ENCODE data around the gene PET100.

PET100 gene

DNA sequence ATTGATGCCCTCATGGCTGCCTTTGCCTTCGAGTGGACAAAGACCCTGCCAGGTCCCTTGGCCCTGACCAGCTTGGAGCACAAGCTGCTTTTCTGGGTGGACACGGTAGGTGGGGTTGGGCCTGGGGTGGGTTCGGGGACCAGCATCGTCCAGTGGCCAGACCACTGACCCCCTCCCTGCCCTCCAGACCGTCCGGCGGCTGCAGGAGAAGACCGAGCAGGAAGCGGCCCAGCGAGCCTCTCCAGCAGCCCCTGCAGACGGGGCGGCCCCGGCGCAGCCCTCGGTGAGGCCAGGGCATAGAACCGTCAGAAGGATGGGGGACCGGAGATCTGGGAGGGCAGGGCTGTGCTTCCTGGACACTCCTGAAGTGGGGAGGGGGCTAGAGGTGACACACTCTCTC is 23.3 kb upstream of the PET100 start:
- Histone ChIP-seq H3K36me3 (ENCODE audit: insufficient read depth, insufficient read length, low read length) (peaks cover 7% of the 10 kb centered on the region), H3K27me3 (ENCODE audit: insufficient read depth, insufficient read length) (no peaks in the 10 kb centered on the region), H3K4me3 (ENCODE audit: insufficient read length, low read depth) (no peak overlapping the region), H3K9me3 (ENCODE audit: insufficient read depth, low read length) (no peaks in the 10 kb centered on the region), H3K4me1 (ENCODE audit: insufficient read depth, insufficient read length) (peaks cover 3% of the 10 kb centered on the region), H3K9ac (ENCODE audit: insufficient read length, low read depth) (no peak overlapping the region)
- no peak for DNase-seq (ENCODE audit: low read depth, low spot score)
- TF ChIP-seq ZNF274 (IDR thresholded peaks at IDR 0.05; ENCODE audit: low read depth, low read length) (no peak), YY1 (IDR thresholded peaks at IDR 0.05; ENCODE audit: insufficient read depth, insufficient read length) (no peak), SUZ12 (IDR thresholded peaks at IDR 0.05; ENCODE audit: extremely low read depth, insufficient read depth, insufficient read length) (no peak)

DNA sequence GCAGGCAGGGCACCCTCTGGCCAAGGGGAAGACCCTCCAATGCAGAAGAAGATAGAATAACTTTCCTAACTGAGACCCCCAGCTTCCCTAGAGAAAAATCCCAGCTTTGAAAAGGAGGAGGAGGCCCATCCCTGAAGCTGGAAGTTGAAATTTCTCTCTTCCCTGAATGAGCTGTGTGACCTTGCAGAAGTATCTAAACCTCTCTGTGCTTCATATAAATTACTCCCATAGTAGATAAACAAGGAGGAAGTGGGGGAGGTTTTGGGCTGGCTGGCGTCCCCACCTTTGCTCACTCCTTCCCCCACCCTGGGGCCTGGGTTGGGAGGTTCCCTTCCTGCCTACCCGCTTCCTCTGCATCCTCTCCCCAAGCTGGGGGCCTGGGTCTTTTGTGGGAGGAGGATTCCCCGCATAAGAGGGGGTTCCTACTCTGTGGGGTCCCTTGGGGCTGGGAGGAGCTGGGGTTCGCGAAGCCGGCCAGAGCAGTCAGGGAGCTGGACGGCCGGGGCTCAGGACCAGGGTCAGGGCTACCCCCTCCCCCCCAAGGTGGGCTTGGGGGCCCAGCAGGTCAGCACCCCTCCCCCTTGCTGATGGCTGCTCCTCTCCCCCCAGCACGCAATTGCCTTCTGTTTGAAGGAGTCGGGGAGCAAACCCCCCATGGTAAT is 22.2 kb upstream of the PET100 start:
- no peaks in the 10 kb centered on the region for H3K27me3 ChIP-seq (ENCODE audit: insufficient read depth, insufficient read length)
- H3K4me3 ChIP-seq (ENCODE audit: insufficient read length, low read depth), result no peak overlapping the region
- TF ChIP-seq ZNF274 (IDR thresholded peaks at IDR 0.05; ENCODE audit: low read depth, low read length) (no peak), YY1 (IDR thresholded peaks at IDR 0.05; ENCODE audit: insufficient read depth, insufficient read length) (no peak), SUZ12 (IDR thresholded peaks at IDR 0.05; ENCODE audit: extremely low read depth, insufficient read depth, insufficient read length) (no peak)
- DNase-seq (ENCODE audit: low read depth, low spot score), result no peak
- peaks cover 3% of the 10 kb centered on the region for H3K4me1 ChIP-seq (ENCODE audit: insufficient read depth, insufficient read length)
- peaks cover 12% of the 10 kb centered on the region for H3K36me3 ChIP-seq (ENCODE audit: insufficient read depth, insufficient read length, low read length)
- no peaks in the 10 kb centered on the region for H3K9me3 ChIP-seq (ENCODE audit: insufficient read depth, low read length)
- H3K9ac ChIP-seq (ENCODE audit: insufficient read length, low read depth), result no peak overlapping the region

DNA sequence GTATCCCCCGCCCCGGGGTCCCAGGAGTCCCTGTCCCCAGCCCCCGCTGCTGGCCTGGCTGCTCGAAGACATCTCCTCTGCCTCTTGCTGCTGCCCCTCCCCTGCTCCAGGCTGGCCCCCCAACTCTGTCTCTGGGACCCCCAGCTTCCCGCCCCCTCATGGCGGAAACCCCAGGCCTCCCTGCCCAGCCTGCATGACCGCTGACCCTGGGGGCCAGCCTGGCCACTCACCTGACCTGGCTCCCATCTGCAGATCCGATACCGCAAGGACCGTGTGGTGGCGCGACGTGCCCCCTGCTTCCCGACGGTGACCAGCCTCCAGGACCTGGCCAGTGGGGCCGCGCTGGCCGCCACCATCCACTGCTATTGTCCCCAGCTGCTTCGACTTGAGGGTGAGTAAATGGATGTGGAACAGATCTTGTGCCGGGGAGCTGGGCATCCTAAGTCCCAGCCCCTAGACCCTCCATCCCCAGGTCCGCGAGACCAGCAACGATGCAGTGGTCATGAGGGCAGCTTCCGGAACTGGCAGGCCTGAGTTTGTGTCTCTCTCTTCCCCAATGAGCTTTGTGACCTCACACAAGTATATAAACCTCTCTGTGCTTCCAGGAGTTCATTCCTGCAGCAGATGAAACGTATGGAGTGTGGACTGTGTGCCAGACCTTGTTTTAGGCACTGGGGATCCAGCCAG is 21.6 kb upstream of the PET100 start:
- H3K27me3 ChIP-seq (ENCODE audit: insufficient read depth, insufficient read length), result no peaks in the 10 kb centered on the region
- no peak overlapping the region for H3K9ac ChIP-seq (ENCODE audit: insufficient read length, low read depth)
- H3K4me1 ChIP-seq (ENCODE audit: insufficient read depth, insufficient read length), result peaks cover 3% of the 10 kb centered on the region
- H3K4me3 ChIP-seq (ENCODE audit: insufficient read length, low read depth), result no peak overlapping the region
- DNase-seq (ENCODE audit: low read depth, low spot score), result no peak
- TF ChIP-seq ZNF274 (IDR thresholded peaks at IDR 0.05; ENCODE audit: low read depth, low read length) (no peak), YY1 (IDR thresholded peaks at IDR 0.05; ENCODE audit: insufficient read depth, insufficient read length) (no peak), SUZ12 (IDR thresholded peaks at IDR 0.05; ENCODE audit: extremely low read depth, insufficient read depth, insufficient read length) (no peak)
- peaks cover 13% of the 10 kb centered on the region for H3K36me3 ChIP-seq (ENCODE audit: insufficient read depth, insufficient read length, low read length)
- H3K9me3 ChIP-seq (ENCODE audit: insufficient read depth, low read length), result no peaks in the 10 kb centered on the region

DNA sequence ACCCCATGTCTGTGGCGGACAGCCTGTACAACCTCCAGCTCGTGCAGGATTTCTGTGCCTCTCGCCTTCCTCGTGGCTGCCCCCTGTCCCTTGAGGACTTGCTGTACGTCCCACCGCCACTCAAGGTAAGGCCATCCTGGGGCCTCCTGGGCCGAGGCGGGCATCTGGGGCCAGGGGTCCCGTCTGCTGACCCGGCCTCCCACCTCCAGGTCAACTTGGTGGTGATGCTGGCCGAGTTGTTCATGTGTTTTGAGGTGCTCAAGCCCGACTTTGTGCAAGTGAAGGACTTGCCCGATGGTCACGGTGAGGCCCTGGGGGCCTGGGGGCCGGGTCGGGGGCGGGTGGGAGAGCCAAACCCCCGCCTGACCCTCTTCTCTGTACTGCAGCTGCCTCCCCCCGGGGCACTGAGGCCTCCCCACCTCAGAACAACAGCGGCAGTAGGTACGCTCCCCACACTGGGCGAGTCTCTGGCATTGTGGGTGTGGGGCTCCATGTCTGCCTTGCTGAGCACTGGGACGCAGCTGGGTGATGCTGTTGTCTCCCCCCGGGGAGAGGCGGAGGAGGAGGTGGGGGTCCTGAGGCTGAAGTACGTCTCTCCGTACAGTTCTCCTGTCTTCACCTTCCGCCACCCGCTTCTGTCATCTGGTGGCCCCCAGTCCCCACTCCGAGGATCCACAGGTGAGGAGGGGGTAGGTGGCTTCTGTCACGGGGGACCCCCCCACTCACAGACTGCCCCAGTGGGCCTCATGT is 18.9 kb upstream of the PET100 start:
- no peak overlapping the region for H3K4me3 ChIP-seq (ENCODE audit: insufficient read length, low read depth)
- TF ChIP-seq SUZ12 (IDR thresholded peaks at IDR 0.05; ENCODE audit: extremely low read depth, insufficient read depth, insufficient read length), result no peak
- TF ChIP-seq ZNF274 (IDR thresholded peaks at IDR 0.05; ENCODE audit: low read depth, low read length), result no peak
- no peak for TF ChIP-seq YY1 (IDR thresholded peaks at IDR 0.05; ENCODE audit: insufficient read depth, insufficient read length)
- DNase-seq (ENCODE audit: low read depth, low spot score), result no peak
- H3K4me1 ChIP-seq (ENCODE audit: insufficient read depth, insufficient read length), result no peaks in the 10 kb centered on the region
- no peaks in the 10 kb centered on the region for H3K27me3 ChIP-seq (ENCODE audit: insufficient read depth, insufficient read length)
- peaks cover 13% of the 10 kb centered on the region for H3K36me3 ChIP-seq (ENCODE audit: insufficient read depth, insufficient read length, low read length)
- H3K9me3 ChIP-seq (ENCODE audit: insufficient read depth, low read length), result no peaks in the 10 kb centered on the region
- no peak overlapping the region for H3K9ac ChIP-seq (ENCODE audit: insufficient read length, low read depth)

DNA sequence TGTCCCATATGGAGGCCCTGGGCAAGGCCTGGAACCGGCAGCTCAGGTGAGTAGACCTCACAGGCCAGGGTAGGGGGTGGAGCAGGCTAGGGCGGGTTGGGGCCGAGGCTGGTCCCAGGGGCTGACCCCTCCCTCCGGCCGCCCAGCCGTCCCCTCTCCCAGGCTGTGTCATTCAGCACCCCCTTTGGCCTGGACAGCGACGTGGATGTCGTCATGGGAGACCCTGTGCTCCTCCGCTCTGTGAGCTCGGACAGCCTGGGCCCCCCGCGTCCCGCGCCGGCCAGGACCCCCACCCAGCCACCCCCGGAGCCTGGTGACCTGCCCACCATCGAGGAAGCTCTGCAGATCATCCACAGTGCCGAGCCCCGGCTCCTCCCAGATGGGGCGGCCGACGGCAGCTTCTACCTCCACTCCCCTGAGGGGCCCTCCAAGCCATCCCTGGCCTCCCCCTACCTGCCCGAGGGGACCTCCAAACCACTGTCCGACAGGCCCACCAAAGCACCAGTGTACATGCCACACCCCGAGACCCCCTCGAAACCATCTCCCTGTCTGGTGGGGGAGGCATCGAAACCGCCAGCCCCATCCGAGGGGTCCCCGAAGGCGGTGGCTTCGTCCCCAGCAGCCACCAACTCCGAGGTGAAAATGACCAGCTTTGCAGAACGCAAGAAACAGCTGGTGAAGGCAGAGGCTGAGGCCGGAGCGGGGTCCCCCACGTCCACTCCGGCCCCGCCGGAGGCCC is 17.9 kb upstream of the PET100 start:
- no peaks in the 10 kb centered on the region for H3K4me1 ChIP-seq (ENCODE audit: insufficient read depth, insufficient read length)
- H3K36me3 ChIP-seq (ENCODE audit: insufficient read depth, insufficient read length, low read length), result peaks cover 20% of the 10 kb centered on the region
- no peak for DNase-seq (ENCODE audit: low read depth, low spot score)
- H3K27me3 ChIP-seq (ENCODE audit: insufficient read depth, insufficient read length), result no peaks in the 10 kb centered on the region
- no peak overlapping the region for H3K9ac ChIP-seq (ENCODE audit: insufficient read length, low read depth)
- no peaks in the 10 kb centered on the region for H3K9me3 ChIP-seq (ENCODE audit: insufficient read depth, low read length)
- no peak overlapping the region for H3K4me3 ChIP-seq (ENCODE audit: insufficient read length, low read depth)
- TF ChIP-seq SUZ12 (IDR thresholded peaks at IDR 0.05; ENCODE audit: extremely low read depth, insufficient read depth, insufficient read length) (no peak), ZNF274 (IDR thresholded peaks at IDR 0.05; ENCODE audit: low read depth, low read length) (no peak), YY1 (IDR thresholded peaks at IDR 0.05; ENCODE audit: insufficient read depth, insufficient read length) (no peak)

DNA sequence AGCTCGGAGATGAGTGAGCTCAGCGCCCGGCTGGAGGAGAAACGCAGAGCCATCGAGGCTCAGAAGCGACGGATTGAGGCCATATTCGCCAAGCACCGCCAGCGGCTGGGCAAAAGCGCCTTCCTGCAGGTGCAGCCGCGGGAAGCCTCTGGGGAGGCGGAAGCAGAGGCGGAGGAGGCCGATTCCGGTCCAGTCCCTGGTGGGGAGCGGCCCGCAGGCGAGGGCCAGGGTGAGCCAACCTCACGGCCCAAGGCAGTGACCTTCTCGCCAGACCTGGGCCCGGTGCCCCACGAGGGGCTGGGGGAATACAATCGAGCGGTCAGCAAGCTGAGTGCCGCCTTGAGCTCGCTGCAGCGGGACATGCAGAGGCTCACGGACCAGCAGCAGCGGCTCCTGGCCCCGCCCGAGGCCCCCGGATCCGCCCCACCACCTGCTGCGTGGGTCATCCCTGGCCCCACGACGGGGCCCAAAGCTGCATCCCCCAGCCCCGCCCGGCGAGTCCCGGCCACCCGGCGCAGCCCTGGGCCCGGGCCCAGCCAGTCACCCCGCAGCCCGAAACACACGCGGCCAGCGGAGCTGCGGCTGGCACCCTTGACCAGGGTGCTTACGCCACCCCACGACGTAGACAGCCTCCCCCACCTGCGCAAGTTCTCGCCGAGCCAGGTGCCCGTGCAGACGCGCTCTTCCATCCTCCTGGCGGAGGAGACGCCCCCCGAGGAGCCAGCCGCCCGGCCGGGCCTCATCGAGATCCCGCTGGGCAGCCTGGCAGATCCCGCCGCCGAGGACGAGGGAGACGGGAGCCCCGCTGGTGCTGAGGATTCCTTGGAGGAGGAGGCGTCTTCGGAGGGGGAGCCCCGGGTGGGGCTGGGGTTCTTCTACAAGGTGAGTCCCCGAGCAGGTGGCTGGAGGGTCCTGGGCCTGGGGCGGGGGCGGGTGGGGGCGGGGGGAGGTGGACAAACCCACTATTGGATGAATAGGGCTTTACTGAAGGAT is 17.0 kb upstream of the PET100 start:
- Histone ChIP-seq H3K27me3 (ENCODE audit: insufficient read depth, insufficient read length) (no peaks in the 10 kb centered on the region), H3K36me3 (ENCODE audit: insufficient read depth, insufficient read length, low read length) (peaks cover 28% of the 10 kb centered on the region), H3K4me3 (ENCODE audit: insufficient read length, low read depth) (no peak overlapping the region), H3K4me1 (ENCODE audit: insufficient read depth, insufficient read length) (no peaks in the 10 kb centered on the region), H3K9me3 (ENCODE audit: insufficient read depth, low read length) (no peaks in the 10 kb centered on the region), H3K9ac (ENCODE audit: insufficient read length, low read depth) (no peak overlapping the region)
- no peak for TF ChIP-seq ZNF274 (IDR thresholded peaks at IDR 0.05; ENCODE audit: low read depth, low read length)
- no peak for TF ChIP-seq SUZ12 (IDR thresholded peaks at IDR 0.05; ENCODE audit: extremely low read depth, insufficient read depth, insufficient read length)
- TF ChIP-seq YY1 (IDR thresholded peaks at IDR 0.05; ENCODE audit: insufficient read depth, insufficient read length), result no peak
- no peak for DNase-seq (ENCODE audit: low read depth, low spot score)

Data from NT2/D1 (cell line).